Activated CD8-positive, alpha-beta T cell treated with anti-CD3 and anti-CD28 coated beads for 36 hours (primary cell): ENCODE data around the gene MPHOSPH9. TPM values are rescaled to one million over a fixed set of nuclear protein-coding genes. Genes with fewer than 3 reads are reported as not detected.

Source experiments
- ATAC-seq: fragments of 200-7000 bp; cut with Tn5 transposase; one replicate; pipeline ENCODE4 v1.10.0; 2021; ENCODE audit warnings: mild to moderate bottlenecking, moderate library complexity
- CTCF ChIA-PET: fragments of 350-600 bp; sonication (Branson Sonifier 250); formaldehyde crosslinking; loops from one replicate; lab custom pipeline; 2021; ENCODE audit warnings: antibody characterized with exemption; lab: Charles Lee
- POLR2A ChIA-PET: fragments of 350-600 bp; sonication (Branson Sonifier 250); formaldehyde crosslinking; loops from one replicate; lab custom pipeline; 2021; ENCODE audit warnings: antibody characterized with exemption; lab: Charles Lee
- DNase-seq: peaks from one replicate; pipeline ENCODE4 v3.0.0-alpha.2; 2020
- H3K27ac Mint-ChIP-seq: one replicate; pipeline ENCODE4 v1.8.0; 2021; ENCODE audit warnings: mild to moderate bottlenecking, mixed read lengths
- H3K27me3 Mint-ChIP-seq: one replicate; pipeline ENCODE4 v1.8.0; 2021; ENCODE audit warnings: mixed read lengths
- H3K36me3 Mint-ChIP-seq: one replicate; pipeline ENCODE4 v1.8.0; 2021; ENCODE audit warnings: low read depth, mixed read lengths
- H3K4me1 Mint-ChIP-seq: one replicate; pipeline ENCODE4 v1.8.0; 2021; ENCODE audit warnings: low read depth, mixed read lengths
- H3K4me3 Mint-ChIP-seq: one replicate; pipeline ENCODE4 v1.8.0; 2021; ENCODE audit warnings: mild to moderate bottlenecking, moderate library complexity, mixed read lengths
- H3K9me3 Mint-ChIP-seq: one replicate; pipeline ENCODE4 v1.8.0; 2021; ENCODE audit warnings: mixed read lengths
- CTCF ChIP-seq: fragments of 200-600 bp; IDR thresholded peaks from one replicate; pipeline ENCODE4 v1.8.0; 2022; ENCODE audit warnings: antibody characterized with exemption, mild to moderate bottlenecking
- intact Hi-C: fragments of 100-400 bp; cut with micrococcal nuclease; formaldehyde crosslinking; loops from one replicate; pipeline ENCODE4 v1.10.0; 2022
- total RNA-seq, 2 experiments: library from RNA; stranded (reverse); gene quantifications; one replicate each; pipeline ENCODE4 v1.2.3, GENCODE V29; 2021

The MPHOSPH9 gene
- total RNA-seq, 2 experiments from 2014 or later: 96.9 to 101 TPM

- Mint-ChIP-seq H3K4me1 (peaks cover 38% of the 10 kb centered on the region), H3K27me3 (no peaks in the 10 kb centered on the region), H3K4me3 (peak overlapping the region; percentile 52), H3K36me3 (peaks cover 2% of the 10 kb centered on the region), H3K27ac (peak overlapping the region; percentile 86), H3K9me3 (no peaks in the 10 kb centered on the region)
- DNase-seq (peak; percentile 71), ATAC-seq (peak; percentile 95)
- no peak for TF ChIP-seq CTCF
- ChIA-PET CTCF (interaction anchor here (1.0 to 1.8 kb wide), 2 partner anchors 9 to 14 kb away, joined by 3 to 5 read pairs; no protein-coding TSS in a partner anchor), POLR2A (interaction anchor here (0.6 to 1.8 kb wide), 9 partner anchors 10 to 97 kb away, joined by 3 to 7 read pairs (median 3); no protein-coding TSS in a partner anchor)
- intact Hi-C loops: loop anchor here (5.0 kb wide), 1 partner anchor 55 kb away; no protein-coding TSS in a partner anchor
These were observed 101.0 kb downstream of the MPHOSPH9 start for GRCh38 chr12:123131879-123132402.

GRCh38 chr12:123131291-123131832 lies 101.6 kb downstream of the MPHOSPH9 start:
- peak overlapping the region; percentile 52 for H3K4me3 Mint-ChIP-seq
- DNase-seq (no peak), ATAC-seq (peak; percentile 17)
- H3K27ac Mint-ChIP-seq: peak overlapping the region; percentile 86
- H3K27me3 Mint-ChIP-seq: no peaks in the 10 kb centered on the region
- peaks cover 2% of the 10 kb centered on the region for H3K36me3 Mint-ChIP-seq
- ChIA-PET POLR2A (interaction anchor here (0.6 to 1.8 kb wide), 9 partner anchors 10 to 96 kb away, joined by 3 to 7 read pairs (median 3); no protein-coding TSS in a partner anchor), CTCF (interaction anchor here (1.0 to 1.8 kb wide), 2 partner anchors 9 to 13 kb away, joined by 3 to 5 read pairs; no protein-coding TSS in a partner anchor)
- H3K9me3 Mint-ChIP-seq: no peaks in the 10 kb centered on the region
- no peak for TF ChIP-seq CTCF
- H3K4me1 Mint-ChIP-seq: peaks cover 39% of the 10 kb centered on the region
- intact Hi-C loops: loop anchor here (5.0 kb wide), 1 partner anchor 54 kb away; no protein-coding TSS in a partner anchor

GRCh38 chr12:123129621-123130020 lies 103.3 kb downstream of the MPHOSPH9 start:
- Mint-ChIP-seq H3K4me3 (no peak overlapping the region), H3K27ac (no peak overlapping the region), H3K9me3 (no peaks in the 10 kb centered on the region), H3K4me1 (peaks cover 43% of the 10 kb centered on the region), H3K36me3 (no peaks in the 10 kb centered on the region), H3K27me3 (no peaks in the 10 kb centered on the region)
- intact Hi-C loops: loop anchor here (5.0 kb wide), 1 partner anchor 52 kb away; no protein-coding TSS in a partner anchor
- DNase-seq: no peak
- TF ChIP-seq CTCF: no peak
- no peak for ATAC-seq
- POLR2A ChIA-PET: no interaction called here
- CTCF ChIA-PET: no interaction called here

- intact Hi-C loops: no loop called here
- TF ChIP-seq CTCF: no peak
- Mint-ChIP-seq H3K27ac (no peak overlapping the region), H3K4me1 (peaks cover 39% of the 10 kb centered on the region), H3K9me3 (no peaks in the 10 kb centered on the region), H3K27me3 (no peaks in the 10 kb centered on the region), H3K4me3 (no peak overlapping the region), H3K36me3 (no peaks in the 10 kb centered on the region)
- ATAC-seq (no peak), DNase-seq (no peak)
- CTCF ChIA-PET: interaction anchor here (1.3 kb wide), 1 partner anchor 25 kb away, joined by 3 read pairs; no protein-coding TSS in a partner anchor
- POLR2A ChIA-PET: interaction anchor here (1.0 kb wide), 1 partner anchor 50 kb away, joined by 3 read pairs; no protein-coding TSS in a partner anchor
These were observed 105.8 kb downstream of the MPHOSPH9 start for GRCh38 chr12:123127182-123127495.
